Measurements from ENCODE around the gene BAZ2B. TPM values are rescaled to one million over a fixed set of nuclear protein-coding genes. Genes with fewer than 3 reads are reported as not detected.

BAZ2B gene
- total RNA-seq, 4 donors from 2014 or later, result 46.8 to 72.8 (median 53.4) TPM

- DNase-seq (ENCODE audit: low spot score in 2 of 2), result no peak
- no peak overlapping the region for H3K4me3 ChIP-seq (ENCODE audit: low read depth, poor library complexity, severe bottlenecking)
- intact Hi-C loops (cut with DNase I; ENCODE audit: low total_unique reads), result no loop called here
- WGBS, 2 donors, result 85 to 87% methylated on average over 6 of the region's 6 CpGs
- TF ChIP-seq POLR2A (IDR thresholded peaks at IDR 0.05), result no peak
- TF ChIP-seq CTCF (IDR thresholded peaks at IDR 0.05), result no peak
These were observed 67.1 kb downstream of the BAZ2B start for GRCh38 chr2:159549234-159549633.

- H3K4me3 ChIP-seq (ENCODE audit: low read depth, poor library complexity, severe bottlenecking), result no peak overlapping the region
- 85 to 88% methylated on average over 3 of the region's 3 CpGs for WGBS, 2 donors
- intact Hi-C loops (cut with DNase I; ENCODE audit: low total_unique reads), result no loop called here
- TF ChIP-seq CTCF (IDR thresholded peaks at IDR 0.05) (no peak), POLR2A (IDR thresholded peaks at IDR 0.05) (no peak)
- no peak for DNase-seq (ENCODE audit: low spot score in 2 of 2)
These were observed 69.5 kb downstream of the BAZ2B start for GRCh38 chr2:159546716-159547430.

- WGBS, 2 donors, result 69 to 93% methylated on average over 9 of the region's 9 CpGs
These were observed 70.3 kb downstream of the BAZ2B start for GRCh38 chr2:159546039-159546438.

GRCh38 chr2:159545085-159545484, 71.3 kb downstream of the BAZ2B start:
- no peak overlapping the region for H3K4me3 ChIP-seq (ENCODE audit: low read depth, poor library complexity, severe bottlenecking)
- intact Hi-C loops (cut with DNase I; ENCODE audit: low total_unique reads), result no loop called here
- no peak for DNase-seq (ENCODE audit: low spot score in 2 of 2)
- no peak for TF ChIP-seq CTCF (IDR thresholded peaks at IDR 0.05)
- 69 to 71% methylated on average over 1 of the region's 1 CpG for WGBS, 2 donors

More at GRCh38 chr2:159546039-159546438, 70.3 kb downstream of the BAZ2B start:
- intact Hi-C loops (cut with DNase I; ENCODE audit: low total_unique reads), result no loop called here
- DNase-seq (ENCODE audit: low spot score in 2 of 2), result no peak
- H3K4me3 ChIP-seq (ENCODE audit: low read depth, poor library complexity, severe bottlenecking), result no peak overlapping the region
- TF ChIP-seq CTCF (IDR thresholded peaks at IDR 0.05) (no peak), POLR2A (IDR thresholded peaks at IDR 0.05) (no peak)

- TF ChIP-seq CTCF (IDR thresholded peaks at IDR 0.05) (no peak), POLR2A (IDR thresholded peaks at IDR 0.05) (no peak)
- intact Hi-C loops (cut with DNase I; ENCODE audit: low total_unique reads), result no loop called here
These were observed 74.2 kb downstream of the BAZ2B start for GRCh38 chr2:159542101-159542500.

GRCh38 chr2:159539701-159540100, 76.6 kb downstream of the BAZ2B start:
- 91 to 92% methylated on average over 1 of the region's 1 CpG for WGBS, 2 donors
- TF ChIP-seq CTCF (IDR thresholded peaks at IDR 0.05) (no peak), POLR2A (IDR thresholded peaks at IDR 0.05) (no peak)
- intact Hi-C loops (cut with DNase I; ENCODE audit: low total_unique reads), result no loop called here
- H3K4me3 ChIP-seq (ENCODE audit: low read depth, poor library complexity, severe bottlenecking), result no peak overlapping the region
- DNase-seq (ENCODE audit: low spot score in 2 of 2), result no peak

More at GRCh38 chr2:159542101-159542500, 74.2 kb downstream of the BAZ2B start:
- no peak overlapping the region for H3K4me3 ChIP-seq (ENCODE audit: low read depth, poor library complexity, severe bottlenecking)
- no peak for DNase-seq (ENCODE audit: low spot score in 2 of 2)

Measured in lower leg skin (tissue), 4 donors.